Immature natural killer cell (primary cell): ENCODE measurements around the gene ZCCHC14. TPM values are rescaled to one million over a fixed set of nuclear protein-coding genes. Genes with fewer than 3 reads are reported as not detected.

Experiments used
- DNase-seq, 3 donors: peaks; one replicate each; pipeline ENCODE4 v3.0.0; 2022; ENCODE audit warnings: mixed read lengths in 1 of 3
- H3K27ac Mint-ChIP-seq, 6 donors: one replicate each; pipeline ENCODE4 v1.8.0; 2020; ENCODE audit warnings: mixed read lengths in 6 of 6, mild to moderate bottlenecking in 5 of 6, inconsistent platforms in 4 of 6, moderate library complexity in 3 of 6
- H3K27me3 Mint-ChIP-seq, 3 donors: one replicate each; pipeline ENCODE4 v1.8.0; 2020 to 2021; ENCODE audit warnings: low read depth in 3 of 3, mild to moderate bottlenecking in 3 of 3, mixed read lengths in 3 of 3, moderate library complexity in 3 of 3, inconsistent platforms in 1 of 3
- H3K36me3 Mint-ChIP-seq, 3 donors: one replicate each; pipeline ENCODE4 v1.8.0; 2020; ENCODE audit warnings: mixed read lengths in 3 of 3, inconsistent platforms in 2 of 3, mild to moderate bottlenecking in 2 of 3
- H3K4me1 Mint-ChIP-seq, 2 donors: one replicate each; pipeline ENCODE4 v1.8.0; 2020; ENCODE audit warnings: inconsistent platforms in 2 of 2, mild to moderate bottlenecking in 2 of 2, mixed read lengths in 2 of 2, moderate library complexity in 1 of 2
- H3K4me3 Mint-ChIP-seq, 5 donors: one replicate each; pipeline ENCODE4 v1.8.0; 2020; ENCODE audit warnings: mild to moderate bottlenecking in 5 of 5, mixed read lengths in 5 of 5, inconsistent platforms in 3 of 5, moderate library complexity in 3 of 5
- H3K9me3 Mint-ChIP-seq, 6 donors: one replicate each; pipeline ENCODE4 v1.8.0; 2020; ENCODE audit warnings: mild to moderate bottlenecking in 6 of 6, mixed read lengths in 6 of 6, inconsistent platforms in 4 of 6, moderate library complexity in 3 of 6
- polyA plus RNA-seq, 3 donors: library from polyadenylated mRNA; unstranded; fragments of 300-500 nt; fragmentation: Illumina TruSeq; gene quantifications; one replicate each; pipeline ENCODE4 v1.2.3, GENCODE V29; 2021

Gene ZCCHC14
- polyA plus RNA-seq, 3 donors from 2014 or later: 0.17 to 0.48 TPM; not detected in 1

DNA sequence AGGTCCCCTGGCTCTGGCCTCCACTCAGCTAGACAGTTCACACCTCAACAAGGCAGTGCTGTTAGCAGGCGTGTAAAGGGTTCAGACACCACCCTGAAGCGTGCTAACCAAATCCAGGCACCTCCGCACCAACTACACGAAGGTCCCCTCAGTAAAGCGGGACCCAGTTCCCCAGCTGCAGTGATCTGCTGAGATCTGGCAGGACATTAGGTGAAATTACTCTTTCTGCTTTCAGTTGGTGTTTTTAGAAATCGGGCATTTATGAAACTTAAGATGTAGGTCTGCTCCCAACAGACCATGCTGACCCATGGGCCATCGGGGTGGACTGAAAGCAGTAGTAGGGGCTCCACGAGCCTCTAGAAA is 136.4 kb downstream of the ZCCHC14 start:
- DNase-seq: no peak
- peaks cover 4 to 16% (median 8%) of the 10 kb centered on the region in 3 donors for H3K36me3 Mint-ChIP-seq
- H3K27me3 Mint-ChIP-seq: peaks cover 0 to 6% (median 0%) of the 10 kb centered on the region in 3 donors
- no peaks in the 10 kb centered on the region for H3K9me3 Mint-ChIP-seq
- H3K27ac Mint-ChIP-seq: no peak overlapping the region
- H3K4me1 Mint-ChIP-seq: peaks cover 0 to 1% of the 10 kb centered on the region in 2 donors
- no peak overlapping the region for H3K4me3 Mint-ChIP-seq

Other genes starting within 250 kb of the ZCCHC14 start
- 1 to 10 TPM; 3.2 to 7.7 (median 4.4) TPM for gene C16orf95, start 175.6 kb downstream of the ZCCHC14 start, polyA plus RNA-seq
- gene FBXO31, start 109.2 kb downstream of the ZCCHC14 start, polyA plus RNA-seq: 10 to 100 TPM; 13.0 to 24.8 (median 14.9) TPM
- gene MAP1LC3B, start 100.7 kb downstream of the ZCCHC14 start, polyA plus RNA-seq: 100 to 1,000 TPM; 175 to 297 (median 190) TPM
- not detected for gene JPH3, start 109.5 kb upstream of the ZCCHC14 start, polyA plus RNA-seq